K562 (cell line): Measurements from ENCODE around the gene GALNS. TPM values are rescaled to one million over a fixed set of nuclear protein-coding genes. Genes with fewer than 3 reads are reported as not detected.

Experiments
- ARID3B ChIP-seq: fragments of 250-450 bp; sonication (Bioruptor Pico); IDR thresholded peaks from 2 replicates; pipeline ENCODE4 v1.4.0; 2020; ENCODE audit warnings: borderline replicate concordance
- BACH1 ChIP-seq: fragments of 200-800 bp; sonication (Bioruptor generic); IDR thresholded peaks from 2 replicates; pipeline ENCODE4 v1.6.1; 2016; ENCODE audit warnings: missing genetic modification characterization, missing compliant biosample characterization
- BRF2 ChIP-seq: IDR thresholded peaks from 3 replicates; pipeline ENCODE4 v1.6.1; 2011; ENCODE audit warnings: borderline replicate concordance, mild to moderate bottlenecking; ENCODE audit not compliant: insufficient read length, insufficient read depth
- ETV1 ChIP-seq: fragments of 450-650 bp; conservative IDR thresholded peaks from 2 replicates; pipeline ENCODE4 v1.6.1; 2016; ENCODE audit warnings: missing genetic modification characterization, control low read depth, low read depth, missing compliant biosample characterization
- FOXM1 ChIP-seq, 2 experiments: fragments of 450-650 bp in 1 of 2; sonication (generic) in 1 of 2; formaldehyde crosslinking in 1 of 2; IDR thresholded peaks; 2 replicates each; pipeline versions ENCODE4 v1.6.1 to v1.9.0; 2017 to 2022; ENCODE audit warnings: low read depth in 2 of 2, mild to moderate bottlenecking in 2 of 2, missing genetic modification reagents in 1 of 2, moderate library complexity in 1 of 2
- FOXP1 ChIP-seq: sonication (generic); formaldehyde crosslinking; IDR thresholded peaks from 2 replicates; pipeline ENCODE4 v1.8.0; 2022; ENCODE audit warnings: mild to moderate bottlenecking, missing genetic modification reagents
- HNRNPUL1 ChIP-seq: fragments of 200-400 bp; formaldehyde crosslinking; IDR thresholded peaks from 2 replicates; pipeline ENCODE4 v1.6.1; 2017; ENCODE audit warnings: low read length
- IRF2 ChIP-seq: sonication (generic); formaldehyde crosslinking; IDR thresholded peaks from 2 replicates; pipeline ENCODE4 v1.8.1; 2022; ENCODE audit warnings: mild to moderate bottlenecking, missing genetic modification reagents
- MAX ChIP-seq: sonication (generic); formaldehyde crosslinking; IDR thresholded peaks from 2 replicates; pipeline ENCODE4 v1.9.0; 2022; ENCODE audit warnings: mild to moderate bottlenecking, missing genetic modification reagents
- MBD2 ChIP-seq: sonication (generic); IDR thresholded peaks from 2 replicates; pipeline ENCODE4 v1.6.1; 2016; ENCODE audit warnings: low read depth, borderline replicate concordance
- MYBL2 ChIP-seq, 2 experiments: fragments of 450-650 bp in 1 of 2; sonication (generic) in 1 of 2; formaldehyde crosslinking in 1 of 2; IDR thresholded peaks; 2 replicates each; pipeline versions ENCODE4 v1.6.1 to v1.8.1; 2017 to 2022; ENCODE audit warnings: borderline replicate concordance in 1 of 2, inconsistent platforms in 1 of 2, low read depth in 1 of 2, mild to moderate bottlenecking in 1 of 2, missing genetic modification reagents in 1 of 2, moderate library complexity in 1 of 2
- NFIX ChIP-seq: fragments of 250-450 bp; sonication (Bioruptor Pico); IDR thresholded peaks from 2 replicates; pipeline ENCODE4 v1.4.0; 2020; ENCODE audit warnings: low read depth, mild to moderate bottlenecking, moderate library complexity
- NR1H2 ChIP-seq: sonication (generic); formaldehyde crosslinking; IDR thresholded peaks from 2 replicates; pipeline ENCODE4 v1.4.0; 2020; ENCODE audit warnings: mild to moderate bottlenecking, missing genetic modification reagents
- PHF21A ChIP-seq: fragments of 450-650 bp; IDR thresholded peaks from 2 replicates; pipeline ENCODE4 v1.6.1; 2017; ENCODE audit warnings: low read depth, borderline replicate concordance
- PHF8 ChIP-seq: fragments of 200-600 bp; sonication (generic); IDR thresholded peaks from 2 replicates; pipeline ENCODE4 v1.6.1; 2012; ENCODE audit warnings: mixed run types, mild to moderate bottlenecking, inconsistent platforms, low read length, moderate library complexity, borderline replicate concordance
- POLR3A ChIP-seq: IDR thresholded peaks from 2 replicates; pipeline ENCODE4 v1.6.1; 2011; ENCODE audit warnings: borderline replicate concordance, mild to moderate bottlenecking, moderate library complexity; ENCODE audit not compliant: insufficient read length, insufficient read depth; ENCODE audit errors: extremely low read depth
- RFX1 ChIP-seq: fragments of 450-650 bp; IDR thresholded peaks from 2 replicates; pipeline ENCODE4 v1.6.1; 2016; ENCODE audit warnings: mild to moderate bottlenecking, moderate library complexity
- SMAD4 ChIP-seq: fragments of 250-450 bp; sonication (Bioruptor Pico); conservative IDR thresholded peaks from 2 replicates; pipeline ENCODE4 v1.8.0; 2021; ENCODE audit warnings: inconsistent platforms, mild to moderate bottlenecking, moderate library complexity
- SMARCA5 ChIP-seq: fragments of 450-650 bp; IDR thresholded peaks from 2 replicates; pipeline ENCODE4 v1.6.1; 2016
- SMARCB1 ChIP-seq: IDR thresholded peaks from 2 replicates; pipeline ENCODE4 v1.6.1; 2011; ENCODE audit warnings: improper control_type of control experiment, low read depth; ENCODE audit not compliant: insufficient read length
- SRSF1 ChIP-seq: fragments of 200-400 bp; formaldehyde crosslinking; IDR thresholded peaks from 2 replicates; pipeline ENCODE4 v1.6.1; 2017; ENCODE audit warnings: mild to moderate bottlenecking, low read depth, low read length, moderate library complexity
- TAF15 ChIP-seq: fragments of 200-400 bp; formaldehyde crosslinking; IDR thresholded peaks from 2 replicates; pipeline ENCODE4 v1.6.1; 2017; ENCODE audit warnings: mild to moderate bottlenecking, low read depth, low read length, moderate library complexity
- ZNF253 ChIP-seq: fragments of 250-450 bp; sonication (Bioruptor Pico); conservative IDR thresholded peaks from 2 replicates; pipeline ENCODE4 v1.6.1; 2021; ENCODE audit warnings: mild to moderate bottlenecking
- ZNF395 ChIP-seq: fragments of 200-800 bp; sonication (Bioruptor generic); IDR thresholded peaks from 2 replicates; pipeline ENCODE4 v1.6.1; 2017; ENCODE audit warnings: missing genetic modification characterization, missing compliant biosample characterization
- ZNF589 ChIP-seq: fragments of 200-800 bp; sonication (Bioruptor generic); IDR thresholded peaks from 2 replicates; pipeline ENCODE4 v1.6.1; 2016; ENCODE audit warnings: low read depth, missing genetic modification characterization, missing compliant biosample characterization
- polyA plus RNA-seq, 8 experiments: library from polyadenylated mRNA; depleted of rRNA in 4 of 8; stranded (reverse) in 5 of 8; unstranded in 3 of 8; fragments of >200 nt; fragmentation: Nextera tagmentation in 2 of 8; fragmentation: Illumina TruSeq in 1 of 8; extraction: Ambion mirVana in 2 of 8; extraction: Trizol in 1 of 8; gene quantifications; 2 replicates each; pipeline versions ENCODE4 v1.2.1 to v1.2.3, GENCODE V29; 2011 to 2014; ENCODE audit warnings: inconsistent platforms in 1 of 8, missing spikeins in 1 of 8
- total RNA-seq, 7 experiments: library from RNA; depleted of rRNA in 6 of 7; stranded (reverse); fragments of >200 nt in 6 of 7; fragmentation: Illumina TruSeq in 2 of 7; extraction: Trizol in 2 of 7; gene quantifications; 2 replicates each; pipeline versions ENCODE4 v1.2.1 to v1.2.3, GENCODE V29; 2011 to 2021; ENCODE audit warnings: low replicate concordance in 1 of 7

The GALNS gene
- total and polyA plus RNA-seq, 9 of the 15 experiments (the other 6 are each of a cell fraction or from before 2014, with no cell fraction given) = 0.38 to 13.2 (median 4.3) TPM

- TF ChIP-seq BRF2 = no peak
- no peak for TF ChIP-seq ARID3B (CRISPR knock-in tag)
- peak; percentile 46; the same call in 1 of the 2 replicates for TF ChIP-seq ETV1
- TF ChIP-seq FOXP1 = no peak
- TF ChIP-seq TAF15 = no peak
- no peak for TF ChIP-seq MYBL2 (IDR thresholded peaks at IDR 0.05; ENCODE audit: low read depth)
- TF ChIP-seq MYBL2 (CRISPR knock-in tag; IDR thresholded peaks at IDR 0.05; ENCODE audit: borderline replicate concordance) = no peak
- no peak for TF ChIP-seq NR1H2 (CRISPR knock-in tag)
- no peak for TF ChIP-seq SRSF1
- TF ChIP-seq MBD2 = peak; percentile 83
- no peak for TF ChIP-seq HNRNPUL1
- TF ChIP-seq SMAD4 = peak; percentile 94
- TF ChIP-seq SMARCB1 = peak; percentile 97
- no peak for TF ChIP-seq NFIX
- peak; percentile 78 for TF ChIP-seq ZNF589 (CRISPR knock-in tag)
- TF ChIP-seq MAX = peak; percentile 26; the same call in 1 of the 2 replicates
- TF ChIP-seq ZNF395 = peak; percentile 83
- no peak; the same call in 1 of the 2 replicates for TF ChIP-seq SMARCA5
- TF ChIP-seq PHF21A = peak; percentile 61; the same call in 1 of the 2 replicates
- no peak for TF ChIP-seq RFX1
- TF ChIP-seq ZNF253 (CRISPR knock-in tag) = no peak
- no peak for TF ChIP-seq POLR3A
- no peak for TF ChIP-seq PHF8
- TF ChIP-seq BACH1 (tag) = no peak
- TF ChIP-seq FOXM1 (IDR thresholded peaks at IDR 0.05; ENCODE audit: low read depth) = peak; percentile 78
- no peak for TF ChIP-seq FOXM1 (CRISPR knock-in tag; IDR thresholded peaks at IDR 0.05; ENCODE audit: low read depth)
- TF ChIP-seq IRF2 (CRISPR knock-in tag) = no peak
Measured at GRCh38 chr16:88773812-88774291, 82.9 kb downstream of the GALNS start (continued).
